GM18519 (cell line): Measurements from ENCODE around the gene BMP4.

Source experiments
- ATAC-seq: cut with Tn5 transposase; IDR thresholded peaks from one replicate; pipeline ENCODE4 v1.9.1; 2021; ENCODE audit warnings: mild to moderate bottlenecking, moderate library complexity; ENCODE audit not compliant: unreplicated experiment, low FRiP score

The BMP4 gene

GRCh38 chr14:53947094-53947445 lies 9.6 kb downstream of the BMP4 start:
- ATAC-seq, result no peak

DNA sequence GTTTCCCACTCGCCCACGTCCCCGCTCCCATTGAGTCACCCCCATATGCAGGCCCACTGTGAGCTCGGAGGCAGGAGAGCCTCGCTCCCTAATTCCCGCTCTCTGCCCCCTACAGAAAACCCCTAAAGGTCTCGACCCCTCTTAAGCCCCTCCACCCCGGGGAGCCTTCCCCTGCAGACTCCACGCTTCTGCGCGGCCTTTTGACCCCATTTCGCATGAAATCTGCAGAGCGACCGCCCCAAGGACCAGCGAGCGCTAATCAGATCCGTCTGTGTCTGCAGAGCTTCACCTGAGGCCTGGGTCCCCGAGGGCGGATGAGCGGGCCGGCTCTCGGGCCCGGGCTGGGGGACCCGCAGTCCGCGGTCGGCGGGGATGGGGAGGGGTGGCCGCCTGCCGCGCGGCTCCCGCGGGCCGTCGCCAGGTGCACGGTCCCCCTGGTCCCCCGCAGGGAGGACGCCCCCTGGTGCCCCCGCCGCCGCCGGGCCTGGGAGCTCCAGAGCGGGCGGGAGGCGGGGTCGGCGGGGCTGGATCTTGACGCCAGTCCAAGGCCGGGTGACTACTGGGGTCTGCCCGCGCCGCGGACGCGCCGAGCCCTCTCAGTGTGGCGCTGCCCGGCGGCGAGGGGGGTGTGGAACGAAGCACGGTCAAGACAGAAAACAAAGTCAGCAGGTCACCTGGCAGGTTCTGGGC lies 10.1 kb downstream of the BMP4 start:
- ATAC-seq, result no peak

GRCh38 chr14:53946071-53946403 lies 10.6 kb downstream of the BMP4 start:
- ATAC-seq, result no peak

DNA sequence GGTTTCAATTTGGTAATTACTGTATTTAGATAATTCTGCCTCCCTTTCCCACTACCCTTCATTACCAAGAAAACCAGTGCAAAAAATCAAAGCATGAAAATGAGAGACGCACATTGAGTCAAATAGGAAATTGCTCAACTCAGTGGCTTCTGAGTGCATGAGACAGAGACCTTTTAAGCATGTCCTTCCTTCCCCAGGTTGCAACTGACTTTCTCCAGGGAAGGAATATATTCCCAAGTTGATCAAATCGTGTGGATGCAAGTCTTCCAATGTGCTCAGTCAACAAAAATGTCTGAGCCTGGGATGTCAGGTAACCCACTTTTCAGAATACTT lies 12.9 kb downstream of the BMP4 start:
- no peak for ATAC-seq

GRCh38 chr14:53942970-53943750 lies 13.5 kb downstream of the BMP4 start:
- ATAC-seq, result no peak

- ATAC-seq, result no peak
Observed at GRCh38 chr14:53938136-53938837, 18.3 kb downstream of the BMP4 start.

- ATAC-seq, result no peak
Observed at GRCh38 chr14:53934778-53935414, 21.7 kb downstream of the BMP4 start.

DNA sequence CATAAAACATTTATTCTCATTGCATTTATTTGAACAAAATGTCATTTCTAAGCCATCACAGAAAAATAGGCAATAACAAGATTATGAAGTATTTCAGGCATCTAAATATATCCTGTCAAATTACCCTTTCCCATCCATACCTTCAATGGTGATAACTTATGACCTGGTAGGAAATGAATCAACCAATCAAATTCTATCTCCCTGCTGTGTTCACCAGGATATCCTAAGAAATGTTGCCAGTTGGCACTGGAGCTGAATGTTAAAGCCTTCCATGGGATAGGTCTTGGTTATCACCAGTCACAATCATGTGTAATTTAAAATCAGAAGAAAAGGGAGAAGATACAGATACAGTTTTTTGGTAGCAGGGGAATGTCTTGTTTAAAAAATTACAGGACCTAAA lies 23.7 kb downstream of the BMP4 start:
- ATAC-seq, result no peak

DNA sequence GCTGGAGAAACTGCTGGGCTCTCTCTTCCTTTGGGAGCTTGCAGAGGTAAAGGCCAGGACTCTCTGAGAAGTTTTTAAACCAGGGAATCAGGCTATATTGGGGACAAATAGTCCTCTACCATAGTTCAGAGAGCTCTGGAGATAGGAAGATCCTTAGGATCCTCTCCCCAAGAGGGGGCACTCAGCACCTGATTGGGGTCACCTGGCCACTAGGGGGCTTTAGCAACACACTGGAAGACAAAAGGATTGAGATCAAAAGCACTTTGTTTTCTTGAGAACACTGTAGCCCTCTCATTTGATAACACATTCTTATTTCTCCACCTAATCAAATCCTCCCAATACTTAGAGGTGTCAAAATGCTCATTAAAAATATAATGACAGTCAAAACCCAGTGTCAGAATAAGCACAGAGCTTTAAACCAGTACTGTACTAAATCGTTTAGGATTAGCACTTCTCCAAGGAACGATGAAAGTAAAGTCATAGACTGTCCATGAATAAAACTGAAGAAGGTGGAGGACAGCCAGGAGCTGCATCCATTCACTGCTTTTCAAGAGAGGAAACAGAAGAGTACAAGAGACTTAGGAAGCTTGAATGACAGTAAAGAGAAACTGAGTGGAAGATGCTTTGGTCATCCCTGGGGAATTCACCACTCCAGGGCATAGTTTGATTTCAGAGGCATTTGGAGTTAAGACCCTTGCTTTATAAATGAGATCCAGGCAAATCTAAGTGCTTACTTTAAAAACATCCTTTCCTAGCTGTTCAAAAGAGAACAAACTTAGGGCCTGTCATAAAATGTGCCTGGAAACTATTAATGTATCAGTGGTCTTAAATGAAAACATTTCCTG lies 26.5 kb downstream of the BMP4 start:
- no peak for ATAC-seq

DNA sequence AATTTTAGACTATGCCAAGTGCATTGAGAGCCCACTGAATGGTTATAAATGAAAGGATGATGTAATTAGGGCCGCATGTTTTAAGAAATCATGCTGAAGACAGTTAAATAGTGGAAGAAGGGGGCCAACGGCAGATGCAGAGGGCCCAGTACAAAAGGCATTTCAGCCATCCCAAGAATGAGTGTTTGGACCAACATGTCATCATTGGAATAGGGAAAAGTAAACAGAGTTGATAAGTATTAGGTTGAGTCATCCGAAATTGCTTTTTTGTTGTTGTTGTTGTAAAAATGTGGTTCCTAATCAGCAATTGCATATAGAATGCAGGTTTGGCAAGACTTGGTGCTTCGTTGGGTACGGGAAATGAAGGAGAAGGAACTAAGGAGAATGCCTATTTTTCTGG lies 29.5 kb downstream of the BMP4 start:
- no peak for ATAC-seq

DNA sequence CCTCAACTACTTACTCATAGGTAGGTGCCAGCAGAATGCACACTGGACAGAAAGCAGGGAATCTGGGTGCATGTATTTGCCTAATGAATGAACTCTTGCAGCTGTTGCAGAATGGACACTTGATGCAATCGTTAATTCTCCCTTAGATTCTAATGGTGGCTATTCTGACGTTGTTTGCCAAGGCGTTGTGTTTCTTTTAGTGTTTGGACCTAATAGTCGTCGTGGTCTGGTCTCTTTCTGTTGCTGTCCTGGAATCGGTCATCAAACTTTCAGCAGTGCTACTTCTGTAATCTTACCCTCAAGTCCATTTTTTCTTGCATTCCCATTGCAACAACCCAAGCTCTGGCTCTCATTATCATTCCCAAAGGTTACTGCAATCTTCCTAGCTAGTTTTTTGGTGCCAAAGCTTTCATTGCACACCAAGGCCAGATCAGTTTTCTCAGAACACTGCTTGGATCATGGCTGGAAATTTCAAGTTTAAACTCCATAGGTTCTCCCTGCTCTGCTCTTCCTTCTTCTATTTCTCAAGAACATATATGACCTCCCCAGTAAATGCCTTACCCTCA lies 31.3 kb downstream of the BMP4 start:
- ATAC-seq, result no peak

- ATAC-seq, result no peak
Observed at GRCh38 chr14:53924753-53925152, 31.9 kb downstream of the BMP4 start.

- no peak for ATAC-seq
Observed at GRCh38 chr14:53921027-53921426, 35.6 kb downstream of the BMP4 start.

DNA sequence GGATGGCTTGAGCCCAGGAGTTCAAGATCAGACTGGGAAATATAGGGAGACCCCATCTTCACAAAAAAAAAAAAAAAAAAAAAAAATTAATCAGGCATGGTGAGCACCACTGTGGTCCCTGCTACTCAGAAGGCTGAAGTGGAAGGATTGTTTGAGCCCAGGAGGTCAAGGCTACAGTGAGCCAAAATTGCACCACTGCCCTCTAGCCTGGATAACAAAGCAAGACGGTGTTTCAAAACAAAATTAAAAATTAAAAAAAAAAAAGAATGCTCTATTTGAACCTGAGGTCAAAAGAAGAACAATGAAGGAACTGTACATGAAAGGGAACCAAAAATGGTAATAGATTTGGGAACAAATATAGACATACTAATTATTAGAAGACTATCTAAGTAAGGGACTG lies 40.4 kb downstream of the BMP4 start:
- no peak for ATAC-seq

DNA sequence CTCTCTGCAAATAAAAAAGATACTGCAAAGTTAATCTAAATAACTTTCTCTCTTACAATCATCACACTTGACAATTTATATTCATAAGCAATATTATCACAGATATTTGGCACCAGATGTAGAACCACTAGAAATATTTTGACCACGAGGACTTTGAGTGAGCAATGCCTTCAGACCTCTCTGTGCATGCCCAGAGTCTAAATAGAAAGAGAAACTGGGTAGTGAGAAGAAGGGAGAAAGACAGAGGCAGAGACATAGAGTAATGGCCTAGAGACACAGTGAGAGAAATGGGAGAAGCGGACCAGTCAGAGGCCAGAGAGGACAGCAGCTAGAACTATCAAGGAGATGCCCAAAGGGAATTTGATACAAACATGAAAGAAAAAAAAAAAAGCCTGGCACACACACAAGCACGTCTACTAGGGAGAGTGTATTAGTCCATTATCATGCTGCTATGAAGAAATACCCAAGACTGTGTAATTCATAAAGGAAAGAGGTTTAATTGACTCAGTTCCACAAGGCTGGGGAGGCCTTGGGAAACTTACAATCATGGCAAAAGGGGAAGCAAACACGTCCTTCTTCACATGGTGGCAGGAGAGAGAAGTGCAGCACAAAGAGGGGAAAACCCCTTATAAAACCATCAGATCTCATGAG lies 41.1 kb downstream of the BMP4 start:
- no peak for ATAC-seq

DNA sequence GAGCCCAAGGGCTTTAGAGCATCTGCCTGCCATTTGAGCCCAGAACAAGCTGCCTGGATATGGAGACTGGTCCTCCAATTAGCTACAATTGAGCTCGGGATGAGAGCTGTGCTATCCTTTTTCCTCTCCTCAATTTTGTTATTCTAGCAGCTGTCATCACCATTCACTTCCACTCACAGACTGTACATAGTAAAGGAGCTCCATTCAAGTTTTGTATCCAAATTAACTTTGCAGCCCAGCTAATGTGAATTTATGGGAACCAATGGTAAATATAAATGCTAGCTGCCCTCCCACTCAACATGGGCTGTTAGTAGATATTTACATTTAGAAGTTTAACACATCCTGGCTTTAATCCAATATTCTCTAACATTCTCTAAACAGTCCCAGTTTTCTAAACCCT lies 44.6 kb downstream of the BMP4 start:
- no peak for ATAC-seq

GRCh38 chr14:53908416-53908815 lies 48.2 kb downstream of the BMP4 start:
- no peak for ATAC-seq

DNA sequence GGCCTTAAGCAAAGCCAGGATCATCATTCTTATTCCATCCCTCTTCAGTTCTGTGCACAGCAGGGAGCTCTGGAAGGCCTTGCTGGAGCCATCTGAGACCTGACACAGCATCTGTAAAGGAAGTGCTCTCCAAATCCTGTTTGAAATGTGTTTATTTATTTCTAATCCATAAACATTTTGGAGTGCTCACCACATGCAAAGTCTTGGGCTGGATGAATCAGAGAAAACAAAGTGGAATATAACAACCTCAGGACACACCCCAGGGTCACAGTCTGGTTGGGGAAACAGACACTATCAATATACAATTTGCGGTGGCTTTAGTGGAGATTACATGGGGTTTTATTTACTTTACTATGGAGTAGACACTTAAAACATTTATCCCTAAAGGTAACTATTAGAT lies 54.3 kb downstream of the BMP4 start:
- no peak for ATAC-seq

- no peak for ATAC-seq
Observed at GRCh38 chr14:53900499-53900898, 56.1 kb downstream of the BMP4 start.
